ENCODE results near the gene KRTAP5-7.
"Not testable (repeated sequence)": the region's sequence is repeated elsewhere in the genome, so short reads cannot be mapped to it uniquely, and the experiment has no call there.

The KRTAP5-7 gene

DNA sequence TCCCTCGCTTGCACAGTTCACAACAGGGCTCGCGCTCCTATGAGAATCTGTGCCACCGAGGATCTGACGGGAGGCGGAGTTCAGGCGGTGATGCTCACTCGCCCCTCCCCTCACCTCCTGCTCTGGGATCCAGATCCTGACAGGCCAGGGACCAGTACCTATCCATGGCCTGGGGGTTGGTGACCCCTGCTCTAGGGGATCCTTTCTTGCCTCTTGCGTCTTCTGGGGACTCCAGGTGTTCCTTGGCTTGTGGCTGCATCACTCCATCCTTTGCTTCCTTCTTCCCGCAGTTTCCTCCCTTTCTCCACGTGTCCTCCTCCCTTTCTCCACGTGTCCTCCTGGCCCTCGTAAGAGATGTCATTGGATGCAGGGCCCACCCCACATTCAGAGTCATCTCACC is 30.6 kb upstream of the KRTAP5-7 start:
- DNase-seq = no peak

DNA sequence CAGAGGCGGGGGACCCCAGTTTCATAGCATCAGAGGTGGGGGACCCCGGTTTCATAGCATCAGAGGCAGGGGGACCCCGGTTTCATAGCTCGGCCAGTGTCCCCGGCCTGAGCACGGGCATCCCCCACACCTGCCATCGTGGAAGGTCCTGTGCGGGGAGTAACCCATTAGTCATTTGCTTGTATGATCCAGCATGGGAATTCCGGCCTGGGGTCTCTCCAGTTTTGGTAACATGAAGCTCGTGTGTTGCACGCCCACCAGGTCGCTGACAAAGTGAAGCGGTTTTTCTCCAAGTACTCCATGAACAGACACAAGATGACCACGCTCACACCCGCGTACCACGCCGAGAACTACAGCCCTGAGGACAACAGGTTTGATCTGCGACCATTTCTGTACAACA is 29.0 kb upstream of the KRTAP5-7 start:
- no peak for DNase-seq

GRCh38 chr11:71499125-71499524 is 27.9 kb upstream of the KRTAP5-7 start:
- no peak for DNase-seq

DNA sequence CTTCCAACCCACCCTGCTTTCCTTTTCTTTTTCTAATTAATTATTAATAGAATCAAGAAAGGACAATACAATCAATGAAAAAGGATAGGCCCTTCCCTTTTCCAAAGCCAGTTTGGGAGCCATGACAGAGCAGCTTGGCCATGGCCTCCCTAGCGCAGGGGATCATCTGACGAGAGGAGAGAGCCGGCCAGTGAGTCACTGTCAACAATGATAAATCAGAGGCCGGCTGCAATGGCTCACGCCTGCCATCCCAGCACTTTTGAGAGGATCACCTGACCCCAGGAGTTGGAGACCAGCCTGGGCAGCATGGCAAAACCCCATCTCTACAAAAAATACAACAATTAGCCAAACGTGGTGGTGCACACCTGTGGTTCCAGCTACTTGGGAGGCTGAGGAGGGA is 27.5 kb upstream of the KRTAP5-7 start:
- DNase-seq = no peak

GRCh38 chr11:71500601-71501021 is 26.5 kb upstream of the KRTAP5-7 start:
- no peak for DNase-seq

GRCh38 chr11:71501071-71501985 is 25.7 kb upstream of the KRTAP5-7 start:
- no peak for DNase-seq

DNA sequence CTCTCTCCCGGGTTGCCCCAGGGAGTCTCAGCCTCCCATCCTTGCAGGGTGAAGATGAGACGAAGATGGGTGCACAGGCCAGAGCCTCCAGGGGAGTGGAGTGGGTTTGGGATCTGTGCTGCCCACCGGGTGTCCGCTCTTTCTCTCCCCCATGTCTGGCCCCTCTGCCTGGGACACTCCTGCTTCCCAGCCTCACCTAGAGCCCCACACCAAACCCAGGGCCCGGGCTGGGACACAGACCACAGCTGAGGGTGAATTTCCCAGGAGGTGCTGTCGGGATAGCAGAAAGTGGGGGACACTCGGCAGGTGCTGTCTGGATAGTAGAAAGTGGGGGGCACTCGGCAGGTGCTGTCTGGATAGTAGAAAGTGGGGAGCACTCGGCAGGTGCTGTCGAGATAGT is 25.0 kb upstream of the KRTAP5-7 start:
- DNase-seq = no peak

GRCh38 chr11:71502871-71503435 is 24.1 kb upstream of the KRTAP5-7 start:
- no peak for DNase-seq

DNA sequence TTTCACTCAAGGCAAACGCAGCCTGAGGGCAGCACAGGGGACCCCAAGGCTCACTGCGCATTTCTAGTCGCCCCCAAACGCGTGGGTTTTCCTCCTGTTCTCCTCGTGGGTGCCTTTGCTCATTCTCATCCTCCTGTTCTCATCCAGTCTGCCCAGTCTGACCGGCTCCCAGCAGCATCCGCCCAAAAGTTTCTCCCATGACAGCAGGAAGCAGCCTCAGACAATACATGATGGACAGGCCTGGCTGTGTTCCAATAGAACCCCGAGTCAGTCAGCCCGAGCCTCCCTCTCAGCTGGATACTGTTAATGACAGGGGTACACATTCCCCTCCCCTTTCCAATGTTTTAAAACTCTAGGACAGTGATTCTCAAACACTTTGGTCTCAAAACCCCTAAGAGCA is 22.5 kb upstream of the KRTAP5-7 start:
- no peak for DNase-seq

- DNase-seq = no peak
These were observed 22.1 kb upstream of the KRTAP5-7 start for GRCh38 chr11:71505001-71505400.

- no peak for DNase-seq
These were observed 21.3 kb upstream of the KRTAP5-7 start for GRCh38 chr11:71505781-71506180.

DNA sequence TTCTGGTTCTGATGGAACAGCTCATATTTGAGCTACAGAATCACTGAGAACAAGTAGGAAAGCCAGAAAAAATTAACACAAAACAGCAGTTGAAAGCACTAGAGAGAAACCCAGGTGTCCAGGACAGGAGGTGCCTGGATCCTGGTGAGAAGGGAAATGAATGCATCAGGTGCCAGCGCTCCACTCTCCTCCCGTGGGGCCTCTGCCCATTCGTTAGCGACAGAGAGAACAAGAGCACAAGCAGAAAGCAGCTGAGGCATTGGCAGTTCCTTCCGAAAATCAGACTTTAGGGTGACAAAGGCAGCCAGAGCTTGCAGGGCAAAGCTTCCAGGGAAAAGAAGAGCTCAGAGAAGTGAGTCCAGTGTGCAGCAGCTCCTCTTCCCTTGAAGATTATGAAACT is 20.0 kb upstream of the KRTAP5-7 start:
- DNase-seq = no peak

- DNase-seq = no peak
These were observed 8.3 kb upstream of the KRTAP5-7 start for GRCh38 chr11:71518506-71519471.

GRCh38 chr11:71519546-71519945 is 7.5 kb upstream of the KRTAP5-7 start:
- no peak for DNase-seq

- no peak for DNase-seq
These were observed 1.7 kb upstream of the KRTAP5-7 start for GRCh38 chr11:71525188-71525937.

DNA sequence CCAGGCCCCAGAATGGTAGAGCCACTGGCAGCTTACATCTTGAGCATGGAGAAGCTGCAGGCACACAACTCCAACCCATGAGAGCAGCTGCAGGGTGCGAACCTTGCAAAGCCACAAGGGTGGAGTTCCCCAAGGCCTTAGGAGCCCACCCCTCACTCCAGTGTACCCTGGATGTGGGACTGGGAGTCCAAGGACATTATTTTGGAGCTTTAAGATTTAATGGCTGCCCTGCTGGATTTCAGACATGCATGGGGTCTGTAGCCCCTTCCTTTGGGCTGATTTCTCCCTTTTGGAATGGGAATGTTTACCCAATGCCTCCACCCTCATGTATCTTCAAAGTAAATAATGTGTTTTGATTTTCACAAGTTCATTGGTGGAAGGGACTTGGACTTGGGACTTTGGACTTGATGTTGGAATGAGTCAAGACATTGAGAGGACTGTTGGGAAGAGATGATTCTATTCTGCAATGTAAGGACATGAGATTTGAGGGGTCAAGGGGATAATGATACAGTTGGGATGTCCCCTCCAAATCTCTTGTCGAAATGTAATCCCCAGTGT is 1.1 kb upstream of the KRTAP5-7 start:
- no peak for DNase-seq

GRCh38 chr11:71527576-71528210 is 626 bp downstream of the KRTAP5-7 start:
- no peak for DNase-seq

- no peak for DNase-seq
These were observed 3.5 kb downstream of the KRTAP5-7 start for GRCh38 chr11:71530602-71531001.

DNA sequence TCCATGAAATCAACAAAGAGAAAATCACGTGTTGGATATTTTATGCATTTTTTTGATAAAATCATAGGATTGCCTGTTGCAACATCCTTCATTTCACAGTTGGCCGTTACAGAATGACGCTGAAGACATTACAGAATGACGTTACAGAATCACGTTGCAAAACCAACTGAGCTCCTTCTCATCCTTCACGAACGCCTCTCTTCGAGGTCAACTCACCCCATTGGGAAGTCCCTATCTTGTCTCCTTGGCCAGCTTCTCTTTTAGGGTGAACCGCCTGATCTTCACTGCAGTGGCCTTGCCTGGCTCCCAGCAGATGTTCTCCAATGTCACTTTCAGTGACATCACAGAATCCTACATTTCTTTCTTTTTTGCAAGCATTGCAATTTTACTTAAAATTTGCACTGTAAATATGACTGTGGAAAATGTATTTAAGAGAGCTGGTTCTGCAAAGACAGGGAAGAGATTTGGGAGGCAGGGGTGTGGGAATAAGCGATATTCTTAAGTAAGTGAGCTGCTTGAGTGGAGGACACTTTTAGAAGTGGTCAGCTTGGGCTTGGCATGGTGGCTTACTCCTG is 5.1 kb downstream of the KRTAP5-7 start:
- no peak for DNase-seq

DNA sequence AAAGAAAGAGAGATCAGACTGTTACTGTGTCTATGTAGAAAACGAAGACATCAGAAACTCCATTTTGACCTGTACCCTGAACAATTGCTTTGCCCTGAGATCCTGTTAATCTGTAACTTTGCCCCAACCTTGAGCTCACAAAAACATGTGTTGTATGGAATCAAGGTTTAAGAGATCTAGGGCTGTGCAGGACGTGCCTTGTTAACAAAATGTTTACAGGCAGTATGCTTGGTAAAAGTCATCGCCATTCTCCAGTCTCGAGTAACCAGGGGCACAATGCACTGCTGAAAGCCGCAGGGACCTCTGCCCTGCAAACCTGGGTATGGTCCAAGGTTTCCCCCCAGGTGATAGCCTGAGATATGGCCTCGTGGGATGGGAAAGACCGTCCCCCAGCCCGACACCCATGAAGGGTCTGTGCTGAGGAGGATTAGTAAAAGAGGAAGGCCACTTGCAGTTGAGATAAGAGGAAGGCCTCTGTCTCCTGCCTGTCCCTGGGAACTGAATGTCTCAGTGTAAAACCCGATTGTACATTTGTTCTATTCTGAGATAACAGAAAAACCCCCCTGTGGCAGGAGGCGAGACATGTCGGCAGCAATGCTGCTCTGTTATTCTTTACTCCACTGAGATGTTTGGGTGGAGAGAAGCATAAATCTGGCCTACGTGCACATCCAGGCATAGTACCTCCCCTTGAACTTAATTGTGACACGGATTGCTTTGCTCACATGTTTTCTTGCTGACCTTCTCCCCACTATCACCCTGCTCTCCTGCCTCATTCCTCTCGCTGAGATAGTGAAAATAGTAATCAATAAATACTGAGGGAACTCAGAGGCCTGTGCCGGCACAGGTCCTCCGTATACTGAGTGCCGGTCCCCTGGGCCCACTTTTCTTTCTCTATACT is 7.9 kb downstream of the KRTAP5-7 start:
- DNase-seq = not testable (repeated sequence)
